HepG2 (cell line): Measurements from ENCODE around the gene DPH2. TPM values are rescaled to one million over a fixed set of nuclear protein-coding genes. Genes with fewer than 3 reads are reported as not detected.

Source experiments
- AKAP8 ChIP-seq: sonication (generic); formaldehyde crosslinking; IDR thresholded peaks from 2 replicates; pipeline ENCODE4 v1.5.1; 2020; ENCODE audit warnings: mild to moderate bottlenecking, missing genetic modification reagents
- DR1 ChIP-seq: sonication (generic); formaldehyde crosslinking; IDR thresholded peaks from 2 replicates; pipeline ENCODE4 v1.8.0; 2021; ENCODE audit warnings: mild to moderate bottlenecking, missing genetic modification reagents, inconsistent platforms
- MED1 ChIP-seq: sonication (generic); formaldehyde crosslinking; IDR thresholded peaks from 2 replicates; pipeline ENCODE4 v1.4.0; 2020; ENCODE audit warnings: missing genetic modification reagents
- NFE2L2 ChIP-seq: fragments of 150-350 bp; IDR thresholded peaks from 2 replicates; pipeline ENCODE4 v1.6.1; 2014; ENCODE audit warnings: low read length
- PRPF4 ChIP-seq: fragments of 200-400 bp; formaldehyde crosslinking; IDR thresholded peaks from 2 replicates; pipeline ENCODE4 v1.6.1; 2016; ENCODE audit warnings: low read length, low read depth; ENCODE audit not compliant: poor library complexity, severe bottlenecking
- RAD21 ChIP-seq: fragments of 450-650 bp; formaldehyde crosslinking; IDR thresholded peaks from 2 replicates; pipeline ENCODE4 v1.5.0; 2020; ENCODE audit warnings: mild to moderate bottlenecking
- RFX5 ChIP-seq: IDR thresholded peaks from 2 replicates; pipeline ENCODE4 v1.6.1; 2011; ENCODE audit warnings: low read depth, low read length, improper control_type of control experiment
- SNAI1 ChIP-seq: sonication (generic); formaldehyde crosslinking; IDR thresholded peaks from 2 replicates; pipeline ENCODE4 v1.5.0; 2020; ENCODE audit warnings: mild to moderate bottlenecking, missing genetic modification reagents, borderline replicate concordance
- SNAPC4 ChIP-seq: sonication (generic); formaldehyde crosslinking; IDR thresholded peaks from 2 replicates; pipeline ENCODE4 v1.4.0; 2020; ENCODE audit warnings: mild to moderate bottlenecking, missing genetic modification reagents
- STAG1 ChIP-seq: sonication (generic); formaldehyde crosslinking; IDR thresholded peaks from 2 replicates; pipeline ENCODE4 v1.4.0; 2020; ENCODE audit warnings: missing genetic modification reagents
- TARDBP ChIP-seq: sonication (generic); formaldehyde crosslinking; IDR thresholded peaks from 2 replicates; pipeline ENCODE4 v1.8.0; 2022; ENCODE audit warnings: mild to moderate bottlenecking, missing genetic modification reagents
- WIZ ChIP-seq: sonication (generic); formaldehyde crosslinking; IDR thresholded peaks from 2 replicates; pipeline ENCODE4 v1.5.1; 2020; ENCODE audit warnings: mild to moderate bottlenecking, missing genetic modification reagents
- ZKSCAN8 ChIP-seq: IDR thresholded peaks from 2 replicates; pipeline ENCODE4 v1.6.1; 2016; ENCODE audit warnings: borderline replicate concordance, missing genetic modification reagents, missing compliant biosample characterization
- ZNF484 ChIP-seq: sonication (generic); formaldehyde crosslinking; IDR thresholded peaks from 2 replicates; pipeline ENCODE4 v1.5.1; 2020; ENCODE audit warnings: mild to moderate bottlenecking, low read depth, missing genetic modification reagents, borderline replicate concordance
- ZNF646 ChIP-seq: sonication (generic); formaldehyde crosslinking; IDR thresholded peaks from 2 replicates; pipeline ENCODE4 v1.9.0; 2021; ENCODE audit warnings: mild to moderate bottlenecking, missing genetic modification reagents
- ZSCAN21 ChIP-seq: sonication (generic); formaldehyde crosslinking; IDR thresholded peaks from 2 replicates; pipeline ENCODE4 v1.8.0; 2022; ENCODE audit warnings: mild to moderate bottlenecking, missing genetic modification reagents, moderate library complexity, borderline replicate concordance
- polyA plus RNA-seq, 8 experiments: library from polyadenylated mRNA; depleted of rRNA in 3 of 8; stranded (reverse) in 7 of 8; unstranded in 1 of 8; fragments of >200 nt; fragmentation: Illumina TruSeq in 4 of 8; extraction: Trizol in 4 of 8; gene quantifications; 2 replicates each; pipeline versions ENCODE4 v1.2.1 to v1.2.3, GENCODE V29; 2011 to 2016; ENCODE audit warnings: low read depth in 4 of 8, missing spikeins in 1 of 8, mixed read lengths in 1 of 8; ENCODE audit not compliant: insufficient read depth in 1 of 8
- total RNA-seq, 5 experiments: library from RNA; depleted of rRNA; stranded (reverse); fragments of >200 nt; fragmentation: Illumina TruSeq; extraction: Trizol; gene quantifications; 2 replicates each; pipeline ENCODE4 v1.2.3, GENCODE V29; 2016; ENCODE audit warnings: low read depth in 1 of 5
- TF ChIP-seq, protein P1 (sequence below): sonication (generic); formaldehyde crosslinking; IDR thresholded peaks from 2 replicates; pipeline ENCODE4 v1.8.0; 2022; ENCODE audit warnings: mild to moderate bottlenecking, missing genetic modification reagents, borderline replicate concordance

DPH2 gene
- total and polyA plus RNA-seq, 2 of the 13 experiments (the other 11 are each of a cell fraction or from before 2014, with no cell fraction given), result 32.2 to 38.3 TPM

DNA sequence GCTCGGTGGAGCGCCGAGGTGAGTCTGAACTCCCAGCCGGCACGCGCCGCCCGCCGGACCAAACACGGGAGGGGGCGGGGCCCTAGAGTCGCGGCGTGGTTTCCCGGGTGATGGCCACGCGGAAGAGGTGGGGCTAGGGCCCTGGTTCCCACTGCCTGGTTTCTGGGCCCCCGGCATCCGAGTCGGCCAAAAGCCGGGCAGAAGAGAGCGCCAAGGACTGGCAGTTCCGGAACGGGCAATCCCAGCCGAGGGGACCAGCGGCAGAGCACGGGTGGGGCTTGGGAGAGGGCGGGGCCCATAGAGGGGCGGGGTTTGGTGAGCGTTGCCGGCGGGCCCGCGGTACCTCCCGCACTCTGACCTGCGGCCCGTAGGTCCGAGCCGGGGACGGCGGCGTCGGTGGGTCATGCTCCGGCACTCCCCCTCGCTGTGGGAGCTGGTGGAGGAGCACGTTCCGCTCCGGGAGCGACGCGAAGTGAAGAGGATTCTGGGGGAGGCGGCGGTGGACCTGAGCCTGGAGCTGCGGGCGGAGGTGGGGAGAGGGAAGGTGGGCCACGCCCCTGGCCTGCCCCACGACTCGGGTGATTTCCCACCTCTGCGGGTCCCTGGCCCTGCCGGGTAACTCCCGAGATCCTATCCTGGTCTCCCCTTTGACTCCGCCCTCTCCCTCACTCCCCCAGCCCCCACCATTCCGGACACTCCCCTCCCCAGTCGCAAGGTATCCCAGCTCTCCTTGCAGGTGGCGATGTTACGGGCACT lies 21.8 kb downstream of the DPH2 start, which contains the start of gene CCDC24 (continued):
- TF ChIP-seq, protein P1, sequence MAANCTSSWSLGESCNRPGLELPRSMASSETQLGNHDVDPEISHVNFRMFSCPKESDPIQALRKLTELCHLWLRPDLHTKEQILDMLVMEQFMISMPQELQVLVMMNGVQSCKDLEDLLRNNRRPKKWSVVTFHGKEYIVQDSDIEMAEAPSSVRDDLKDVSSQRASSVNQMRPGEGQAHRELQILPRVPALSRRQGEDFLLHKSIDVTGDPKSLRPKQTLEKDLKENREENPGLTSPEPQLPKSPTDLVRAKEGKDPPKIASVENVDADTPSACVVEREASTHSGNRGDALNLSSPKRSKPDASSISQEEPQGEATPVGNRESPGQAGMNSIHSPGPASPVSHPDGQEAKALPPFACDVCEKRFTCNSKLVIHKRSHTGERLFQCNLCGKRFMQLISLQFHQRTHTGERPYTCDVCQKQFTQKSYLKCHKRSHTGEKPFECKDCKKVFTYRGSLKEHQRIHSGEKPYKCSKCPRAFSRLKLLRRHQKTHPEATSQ (CRISPR knock-in tag), result no peak
- TF ChIP-seq SNAI1 (CRISPR knock-in tag) (no peak), TARDBP (CRISPR knock-in tag) (0 out of 2 replicates have a peak, but pooled peaks have one; percentile 12), ZKSCAN8 (no peak), WIZ (CRISPR knock-in tag) (no peak), AKAP8 (CRISPR knock-in tag) (peak; percentile 97), MED1 (CRISPR knock-in tag) (peak; percentile 67), SNAPC4 (peak; percentile 65; the same call in 1 of the 2 replicates), STAG1 (CRISPR knock-in tag) (no peak), ZNF484 (CRISPR knock-in tag) (0 out of 2 replicates have a peak, but pooled peaks have one; percentile 50), ZNF646 (no peak; the same call in 1 of the 2 replicates), RFX5 (no peak), RAD21 (CRISPR knock-in tag) (no peak), ZSCAN21 (CRISPR knock-in tag) (no peak; the same call in 1 of the 2 replicates), DR1 (CRISPR knock-in tag) (no peak), NFE2L2 (no peak), PRPF4 (no peak)
